HepG2 (cell line): ENCODE results near the gene THAP3. TPM values are rescaled to one million over a fixed set of nuclear protein-coding genes. Genes with fewer than 3 reads are reported as not detected.
A peak's percentile ranks its signal among the peaks of the same experiment; 100 is the strongest.

ENCODE experiments used
- ATAC-seq: fragments of 200-7000 bp; cut with Tn5 transposase; 3 replicates; pipeline ENCODE4 v1.9.1; 2020; ENCODE audit warnings: mild to moderate bottlenecking, moderate library complexity
- BruUV-seq: library from RNA; stranded (reverse); fragments of 400-500 nt; replicated peaks from 2 replicates; lab custom pipeline; 2021; lab: Mats Ljungman, UMichigan
- CTCF ChIA-PET: fragments of 300-600 bp; formaldehyde crosslinking; extraction: SDS; loops from one replicate; lab custom pipeline; 2021; ENCODE audit warnings: low total read pairs, inconsistent platforms, low intra/inter-chr PET ratio; lab: Yijun Ruan, JAX
- POLR2A ChIA-PET: fragments of 350-600 bp; sonication (Branson Sonifier 250); formaldehyde crosslinking; loops from one replicate; lab custom pipeline; 2020; ENCODE audit warnings: antibody characterized with exemption, inconsistent platforms; lab: Yijun Ruan, JAX
- DNase-seq: peaks from one replicate; pipeline ENCODE4 v3.0.0-alpha.2; 2015; ENCODE audit warnings: low spot score
- FAIRE-seq: peaks from 3 replicates; lab custom pipeline; 2011; peaks lifted over from hg19 to GRCh38; lab: Jason Lieb, UNC
- H2AFZ ChIP-seq: one replicate; pipeline ENCODE4 v1.6.1; 2011; ENCODE audit warnings: low read length, inconsistent platforms
- H3K27ac ChIP-seq: fragments of 300-600 bp; 3 replicates; pipeline ENCODE4 v1.8.0; 2011; ENCODE audit warnings: mixed run types, mild to moderate bottlenecking, mixed read lengths, low read length, inconsistent platforms; ENCODE audit not compliant: insufficient read depth; ENCODE audit errors: extremely low read length
- H3K27me3 ChIP-seq, 2 experiments: fragments of 200-600 bp in 1 of 2; 2 replicates in 1 of 2; 3 replicates in 1 of 2; pipeline versions ENCODE4 v1.6.0 to v1.8.0; 2011; ENCODE audit warnings: low read length in 2 of 2, mild to moderate bottlenecking in 2 of 2, moderate library complexity in 2 of 2, inconsistent platforms in 1 of 2; ENCODE audit not compliant: insufficient read depth in 2 of 2, control insufficient read depth in 1 of 2
- H3K36me3 ChIP-seq, 2 experiments: fragments of 200-600 bp in 1 of 2; replicated peaks in 1 of 2; 2 replicates in 1 of 2; 3 replicates in 1 of 2; pipeline versions ENCODE4 v1.5.1 to v1.8.0; 2011; ENCODE audit warnings: low read length in 2 of 2, inconsistent platforms in 1 of 2; ENCODE audit not compliant: insufficient read depth in 2 of 2, control insufficient read depth in 1 of 2
- H3K4me1 ChIP-seq: 2 replicates; pipeline ENCODE4 v1.5.1; 2012; ENCODE audit warnings: low read length, inconsistent platforms; ENCODE audit not compliant: insufficient read depth
- H3K4me2 ChIP-seq: 2 replicates; pipeline ENCODE4 v1.6.0; 2011; ENCODE audit warnings: low read depth, low read length, inconsistent platforms
- H3K4me3 ChIP-seq, 3 experiments: fragments of 200-600 bp in 1 of 3; sonication (generic), shearing (Covaris generic) in 1 of 3; replicated peaks in 1 of 3; 2 replicates each; pipeline ENCODE4 v1.5.1; 2011 to 2016; ENCODE audit warnings: low read length in 3 of 3, inconsistent platforms in 2 of 3, low read depth in 2 of 3, mild to moderate bottlenecking in 2 of 3, control low read depth in 1 of 3, mixed read lengths in 1 of 3; ENCODE audit not compliant: insufficient read depth in 1 of 3
- H3K79me2 ChIP-seq: one replicate; pipeline ENCODE4 v1.6.1; 2011; ENCODE audit warnings: low read length, inconsistent platforms; ENCODE audit not compliant: insufficient read depth
- H3K9ac ChIP-seq: 2 replicates; pipeline ENCODE4 v1.6.0; 2011; ENCODE audit warnings: mild to moderate bottlenecking, low read depth, low read length, inconsistent platforms; ENCODE audit not compliant: insufficient read depth
- H3K9me3 ChIP-seq: 2 replicates; pipeline ENCODE4 v1.5.1; 2012; ENCODE audit warnings: mild to moderate bottlenecking, low read length
- H4K20me1 ChIP-seq: 2 replicates; pipeline ENCODE4 v1.6.0; 2011; ENCODE audit warnings: inconsistent platforms, mild to moderate bottlenecking, low read length, moderate library complexity; ENCODE audit not compliant: insufficient read depth
- ATM ChIP-seq: fragments of 450-650 bp; IDR thresholded peaks from 2 replicates; pipeline ENCODE4 v1.7.1; 2017; ENCODE audit warnings: mild to moderate bottlenecking, borderline replicate concordance
- BHLHE40 ChIP-seq: IDR thresholded peaks from 2 replicates; pipeline ENCODE4 v1.6.1; 2011; ENCODE audit warnings: low read length, improper control_type of control experiment
- DR1 ChIP-seq: sonication (generic); formaldehyde crosslinking; IDR thresholded peaks from 2 replicates; pipeline ENCODE4 v1.8.0; 2021; ENCODE audit warnings: mild to moderate bottlenecking, missing genetic modification reagents, inconsistent platforms
- KLF9 ChIP-seq: IDR thresholded peaks from 2 replicates; pipeline ENCODE4 v1.6.1; 2016; ENCODE audit warnings: low read depth
- LCORL ChIP-seq, 2 experiments: fragments of 450-650 bp in 1 of 2; sonication (generic) in 1 of 2; formaldehyde crosslinking in 1 of 2; IDR thresholded peaks; 2 replicates each; pipeline versions ENCODE4 v1.5.0 to v1.6.1; 2017 to 2020; ENCODE audit warnings: antibody characterized with exemption in 1 of 2, missing genetic modification reagents in 1 of 2
- MAX ChIP-seq: IDR thresholded peaks from 2 replicates; pipeline ENCODE4 v1.6.1; 2012; ENCODE audit warnings: inconsistent platforms
- MTA1 ChIP-seq: sonication (generic); formaldehyde crosslinking; IDR thresholded peaks from 2 replicates; pipeline ENCODE4 v1.4.0; 2020; ENCODE audit warnings: missing genetic modification reagents, mild to moderate bottlenecking, borderline replicate concordance
- POLR2A ChIP-seq, 2 experiments: IDR thresholded peaks; 2 replicates each; pipeline ENCODE4 v1.6.1; 2011; ENCODE audit warnings: low read depth in 2 of 2, low read length in 2 of 2, mild to moderate bottlenecking in 1 of 2, moderate library complexity in 1 of 2; ENCODE audit not compliant: insufficient read depth in 1 of 2
- SIX1 ChIP-seq: sonication (generic); formaldehyde crosslinking; IDR thresholded peaks from 2 replicates; pipeline ENCODE4 v1.4.0; 2020; ENCODE audit warnings: missing genetic modification reagents, borderline replicate concordance
- ZBTB2 ChIP-seq: sonication (generic); formaldehyde crosslinking; IDR thresholded peaks from 2 replicates; pipeline ENCODE4 v1.8.0; 2022; ENCODE audit warnings: low read depth, missing genetic modification reagents
- ZBTB38 ChIP-seq: sonication (generic); formaldehyde crosslinking; IDR thresholded peaks from 2 replicates; pipeline ENCODE4 v1.5.1; 2020; ENCODE audit warnings: mild to moderate bottlenecking, missing genetic modification reagents
- ZBTB42 ChIP-seq: sonication (generic); formaldehyde crosslinking; IDR thresholded peaks from 2 replicates; pipeline ENCODE4 v1.5.0; 2020; ENCODE audit warnings: mild to moderate bottlenecking, missing genetic modification reagents
- ZFYVE20 ChIP-seq: sonication (generic); formaldehyde crosslinking; IDR thresholded peaks from 2 replicates; pipeline ENCODE4 v1.8.0; 2023; ENCODE audit warnings: low read depth, mild to moderate bottlenecking, moderate library complexity, missing genetic modification reagents, borderline replicate concordance
- ZNF441 ChIP-seq: sonication (generic); formaldehyde crosslinking; IDR thresholded peaks from 2 replicates; pipeline ENCODE4 v1.7.0; 2021; ENCODE audit warnings: missing genetic modification reagents, borderline replicate concordance
- ZNF780A ChIP-seq: sonication (generic); formaldehyde crosslinking; IDR thresholded peaks from 2 replicates; pipeline ENCODE4 v1.8.0; 2022; ENCODE audit warnings: mild to moderate bottlenecking, missing genetic modification reagents, moderate library complexity
- WGBS: methylation state at CpG from one replicate; pipeline ENCODE4 v1.1.6; 2017; ENCODE audit warnings: low lambda C conversion rate; 5-methylcytosine and 5-hydroxymethylcytosine counted together
- in situ Hi-C: cut with HindIII; loops from 2 replicates; pipeline ENCODE4 v1.10.0; 2017; ENCODE audit warnings: low pct_unique_long_range_greater_than_20kb; ENCODE audit not compliant: extremely low pct_ligation_motif_present
- intact Hi-C: fragments of 100-400 bp; cut with micrococcal nuclease; formaldehyde crosslinking; loops from one replicate; pipeline ENCODE4 v1.10.0; 2022; ENCODE audit not compliant: unreplicated experiment
- polyA plus RNA-seq, 8 experiments: library from polyadenylated mRNA; depleted of rRNA in 3 of 8; stranded (reverse) in 7 of 8; unstranded in 1 of 8; fragments of >200 nt; fragmentation: Illumina TruSeq in 4 of 8; extraction: Trizol in 4 of 8; gene quantifications; 2 replicates each; pipeline versions ENCODE4 v1.2.1 to v1.2.3, GENCODE V29; 2011 to 2016; ENCODE audit warnings: low read depth in 4 of 8, missing spikeins in 1 of 8, mixed read lengths in 1 of 8; ENCODE audit not compliant: insufficient read depth in 1 of 8
- total RNA-seq, 5 experiments: library from RNA; depleted of rRNA; stranded (reverse); fragments of >200 nt; fragmentation: Illumina TruSeq; extraction: Trizol; gene quantifications; 2 replicates each; pipeline ENCODE4 v1.2.3, GENCODE V29; 2016; ENCODE audit warnings: low read depth in 1 of 5
- TF ChIP-seq, protein P1 (sequence below): IDR thresholded peaks from 2 replicates; pipeline ENCODE4 v1.6.1; 2016; ENCODE audit warnings: missing genetic modification reagents, missing compliant biosample characterization
- TF ChIP-seq, protein P2 (sequence below): IDR thresholded peaks from 2 replicates; pipeline ENCODE4 v1.6.1; 2016; ENCODE audit warnings: mild to moderate bottlenecking, missing biosample characterization, missing genetic modification reagents

THAP3 gene
- total and polyA plus RNA-seq, 2 of the 13 experiments (the other 11 are each of a cell fraction or from before 2014, with no cell fraction given), result 10.3 to 14.9 TPM

- H3K27me3 ChIP-seq, result no peaks in the 10 kb centered on the region
- no peak overlapping the region for H2AFZ ChIP-seq
- ChIA-PET POLR2A (no interaction called here), CTCF (no interaction called here)
- FAIRE-seq, result no peak
- peaks cover 15% of the 10 kb centered on the region for H3K79me2 ChIP-seq
- H3K4me1 ChIP-seq, result peaks cover 30% of the 10 kb centered on the region
- WGBS, result 82% methylated on average over 7 of the region's 12 CpGs
- no peak overlapping the region for H3K27ac ChIP-seq
- H3K4me3 ChIP-seq, result no peak overlapping the region
- H3K9ac ChIP-seq, result no peak overlapping the region
- no peak for DNase-seq
- no peaks in the 10 kb centered on the region for H3K9me3 ChIP-seq
- peaks cover 9 to 21% of the 10 kb centered on the region in 2 experiments; a peak in 4 of 5 replicates for H3K36me3 ChIP-seq
- intact Hi-C loops (no loop called here), in situ Hi-C loops (no loop called here)
- H4K20me1 ChIP-seq, result peaks cover 4% of the 10 kb centered on the region; the same call in 1 of the 2 replicates
- no peak overlapping the region for H3K4me2 ChIP-seq
- ATAC-seq, result no peak
- no TSS peak for BruUV-seq
- TF ChIP-seq, protein P1, sequence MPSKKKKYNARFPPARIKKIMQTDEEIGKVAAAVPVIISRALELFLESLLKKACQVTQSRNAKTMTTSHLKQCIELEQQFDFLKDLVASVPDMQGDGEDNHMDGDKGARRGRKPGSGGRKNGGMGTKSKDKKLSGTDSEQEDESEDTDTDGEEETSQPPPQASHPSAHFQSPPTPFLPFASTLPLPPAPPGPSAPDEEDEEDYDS (CRISPR knock-in tag), result no peak
- 0 out of 4 replicates have a peak, but pooled peaks of 1 of the 2 experiments have one; percentile 1 for TF ChIP-seq POLR2A (IDR thresholded peaks at IDR 0.05; ENCODE audit: insufficient read depth in 1 of 2, low read depth in 2 of 2, low read length in 2 of 2)
- no peak for TF ChIP-seq MTA1 (CRISPR knock-in tag)
Measured at GRCh38 chr1:6585081-6585722, 39.5 kb upstream of the THAP3 start.

DNA sequence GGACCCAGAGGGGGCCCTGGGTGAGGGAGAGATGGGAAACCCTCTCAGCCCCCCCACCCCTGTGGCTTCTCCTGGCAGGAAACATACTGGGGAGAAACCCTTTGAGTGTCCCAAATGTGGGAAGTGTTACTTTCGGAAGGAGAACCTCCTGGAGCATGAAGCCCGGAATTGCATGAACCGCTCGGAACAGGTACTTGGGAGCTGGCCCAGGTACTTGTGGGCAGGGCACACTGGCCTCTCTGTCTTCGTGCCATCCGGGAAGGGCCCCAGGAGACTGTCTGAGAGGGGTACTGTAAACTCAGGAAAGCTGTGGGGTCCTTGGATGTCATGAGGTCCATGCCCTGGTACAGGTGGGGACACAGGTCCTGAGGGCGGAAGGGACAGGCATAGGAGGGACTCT is 38.8 kb upstream of the THAP3 start:
- peaks cover 9 to 25% of the 10 kb centered on the region in 2 experiments for H3K36me3 ChIP-seq
- H3K79me2 ChIP-seq, result peaks cover 9% of the 10 kb centered on the region
- WGBS, result 97% methylated on average over 6 of the region's 7 CpGs
- no TSS peak for BruUV-seq
- no peak overlapping the region for H3K4me3 ChIP-seq
- H3K4me2 ChIP-seq, result no peak overlapping the region
- no peak for FAIRE-seq
- no peaks in the 10 kb centered on the region for H3K27me3 ChIP-seq
- intact Hi-C loops (no loop called here), in situ Hi-C loops (no loop called here)
- CTCF ChIA-PET, result no interaction called here
- H3K9me3 ChIP-seq, result no peaks in the 10 kb centered on the region
- H4K20me1 ChIP-seq, result peaks cover 4% of the 10 kb centered on the region; the same call in 1 of the 2 replicates
- POLR2A ChIA-PET, result no interaction called here
- H2AFZ ChIP-seq, result no peak overlapping the region
- TF ChIP-seq ZBTB38, result no peak
- no peak for TF ChIP-seq BHLHE40
- no peak for TF ChIP-seq ZNF441 (CRISPR knock-in tag)
- TF ChIP-seq ZBTB2 (CRISPR knock-in tag), result no peak
- no peak for TF ChIP-seq ATM
- no peak for TF ChIP-seq LCORL (IDR thresholded peaks at IDR 0.05)
- TF ChIP-seq LCORL (CRISPR knock-in tag; IDR thresholded peaks at IDR 0.05), result no peak
- TF ChIP-seq DR1, result no peak
- no peak for TF ChIP-seq ZFYVE20 (CRISPR knock-in tag)
- TF ChIP-seq KLF9 (CRISPR knock-in tag), result no peak
- no peak for TF ChIP-seq ZNF780A (CRISPR knock-in tag)
- TF ChIP-seq SIX1 (CRISPR knock-in tag), result no peak
- TF ChIP-seq ZBTB42 (CRISPR knock-in tag), result no peak
- no peak for TF ChIP-seq MAX
- TF ChIP-seq, protein P2, sequence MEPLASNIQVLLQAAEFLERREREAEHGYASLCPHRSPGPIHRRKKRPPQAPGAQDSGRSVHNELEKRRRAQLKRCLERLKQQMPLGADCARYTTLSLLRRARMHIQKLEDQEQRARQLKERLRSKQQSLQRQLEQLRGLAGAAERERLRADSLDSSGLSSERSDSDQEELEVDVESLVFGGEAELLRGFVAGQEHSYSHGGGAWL (CRISPR knock-in tag), result no peak
- H3K4me1 ChIP-seq, result peaks cover 26% of the 10 kb centered on the region
- no peak overlapping the region for H3K27ac ChIP-seq
- H3K9ac ChIP-seq, result no peak overlapping the region
- ATAC-seq, result peak; percentile 0; the same call in 1 of the 3 replicates
- no peak for DNase-seq
